Heart left ventricle (tissue), 13 donors: ENCODE results near the gene IL1RL2.

Source experiments
- CTCF ChIP-seq, 12 donors: fragments of 200-600 bp; sonication (generic) in 4 of 12; IDR thresholded peaks; one replicate each; pipeline versions ENCODE4 v1.5.0 to v1.8.0; 2018 to 2022; ENCODE audit warnings: antibody characterized with exemption in 12 of 12, mild to moderate bottlenecking in 5 of 12
- POLR2A ChIP-seq, 2 donors: fragments of 450-650 bp; IDR thresholded peaks; one replicate each; pipeline ENCODE4 v1.6.1; 2017; ENCODE audit warnings: antibody characterized with exemption in 2 of 2, mild to moderate bottlenecking in 2 of 2, moderate library complexity in 2 of 2
- donor health status: ischemic (EF 13 %, LVEDD 7.1; RV severe dilation, severe dysfunction).
- donor health status: DM: no; HTN: yes; CAD: no.
- donor health status: DM: no; HTN: no; CAD: no.
- donor health status: ischemic (EF 25% LVEDD 6.9; RV normal size, moderate dysfunction).
- donor health status: ischemic (EF 25% LVEDD 5.7; RV mildly dilated, moderate dysfunction).
- donor health status: ischemic (EF 35%, LVEDD 5.7; RV mildly dilated, moderate dysfunction).
- donor health status: nonischemic (EF 11% LVEDD 7.7; RV severe dilation, severe dysfunction).
- donor health status: DM: yes; HTN: yes; CAD: no.
- donor health status: PGD.
- donor health status: ischemic (EF 29% LVEDD 5.4; RV normal size, mild dysfunction).
- donor health status: nonischemic (EF 23%, LVEDD 6.1; RV moderate dilation, normal function).

- TF ChIP-seq CTCF (IDR thresholded peaks at IDR 0.05) (no peak), POLR2A (IDR thresholded peaks at IDR 0.05) (no peak)
Observed at GRCh38 chr2:102277202-102277700, 90.4 kb downstream of the IL1RL2 start.
